GM12872 (cell line): ENCODE results near the gene MTG2.

Experiments
- CTCF ChIP-seq: IDR thresholded peaks from 3 replicates; pipeline ENCODE4 v1.5.1; 2011; ENCODE audit warnings: low read depth, mild to moderate bottlenecking, low read length, moderate library complexity; ENCODE audit not compliant: insufficient read depth

Gene MTG2

GRCh38 chr20:62181808-62182207, 1.0 kb upstream of the MTG2 start:
- TF ChIP-seq CTCF: no peak

- no peak for TF ChIP-seq CTCF
Measured at GRCh38 chr20:62183426-62184142, 756 bp downstream of the MTG2 start.

- no peak for TF ChIP-seq CTCF
Measured at GRCh38 chr20:62186096-62186426, 3.2 kb downstream of the MTG2 start.

GRCh38 chr20:62186887-62187866, 4.3 kb downstream of the MTG2 start:
- TF ChIP-seq CTCF: no peak

GRCh38 chr20:62190639-62191411, 8.0 kb downstream of the MTG2 start:
- no peak for TF ChIP-seq CTCF

- no peak for TF ChIP-seq CTCF
Measured at GRCh38 chr20:62191781-62192559, 9.1 kb downstream of the MTG2 start.

- no peak for TF ChIP-seq CTCF
Measured at GRCh38 chr20:62192635-62193034, 9.8 kb downstream of the MTG2 start.
